ENCODE results near the gene NDUFAF8.

DNA sequence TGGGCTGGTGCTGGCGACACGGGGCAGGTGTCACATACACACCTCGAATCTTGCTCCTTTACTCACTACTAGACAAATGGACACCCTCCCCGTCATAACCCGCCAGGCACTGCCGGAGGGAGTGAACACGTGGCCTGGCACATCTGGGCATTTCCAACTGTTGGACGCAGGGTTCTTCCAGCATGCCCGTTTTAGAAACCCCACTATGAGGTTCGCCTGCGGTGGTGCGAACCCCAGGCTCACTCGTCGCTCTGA, 9.5 kb upstream of the NDUFAF8 start:
- TF ChIP-seq NR3C1 (IDR thresholded peaks at IDR 0.05) (no peak), RNF2 (IDR thresholded peaks at IDR 0.05; ENCODE audit: borderline replicate concordance, low read depth) (no peak), CHD2 (IDR thresholded peaks at IDR 0.05; ENCODE audit: low read length, partially characterized antibody) (no peak), SREBF2 (IDR thresholded peaks at IDR 0.05) (no peak), SMC3 (IDR thresholded peaks at IDR 0.05) (no peak)
- TF ChIP-seq, protein P1, sequence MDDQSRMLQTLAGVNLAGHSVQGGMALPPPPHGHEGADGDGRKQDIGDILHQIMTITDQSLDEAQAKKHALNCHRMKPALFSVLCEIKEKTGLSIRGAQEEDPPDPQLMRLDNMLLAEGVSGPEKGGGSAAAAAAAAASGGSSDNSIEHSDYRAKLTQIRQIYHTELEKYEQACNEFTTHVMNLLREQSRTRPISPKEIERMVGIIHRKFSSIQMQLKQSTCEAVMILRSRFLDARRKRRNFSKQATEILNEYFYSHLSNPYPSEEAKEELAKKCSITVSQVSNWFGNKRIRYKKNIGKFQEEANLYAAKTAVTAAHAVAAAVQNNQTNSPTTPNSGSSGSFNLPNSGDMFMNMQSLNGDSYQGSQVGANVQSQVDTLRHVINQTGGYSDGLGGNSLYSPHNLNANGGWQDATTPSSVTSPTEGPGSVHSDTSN (IDR thresholded peaks at IDR 0.05), result no peak
